IMR-90 (cell line): ENCODE data around the gene ZKSCAN5. TPM values are rescaled to one million over a fixed set of nuclear protein-coding genes. Genes with fewer than 3 reads are reported as not detected.

Experiments
- ATAC-seq: fragments of 200-7000 bp; cut with Tn5 transposase; 2 replicates; pipeline ENCODE4 v1.9.1; 2020; ENCODE audit warnings: low read depth, mild to moderate bottlenecking, moderate library complexity
- BruUV-seq: library from RNA; stranded (reverse); fragments of 400-500 nt; replicated peaks from 2 replicates; lab custom pipeline; 2021; lab: Mats Ljungman, UMichigan
- CTCF ChIA-PET: fragments of 300-600 bp; formaldehyde crosslinking; extraction: SDS; loops from one replicate; lab custom pipeline; 2021; ENCODE audit warnings: antibody characterized with exemption; lab: Yijun Ruan, JAX
- POLR2A ChIA-PET: fragments of 300-600 bp; sonication (Branson Sonifier 250); formaldehyde crosslinking; loops from one replicate; lab custom pipeline; 2022; ENCODE audit warnings: antibody characterized with exemption; ENCODE audit not compliant: unreplicated experiment; lab: Charles Lee
- DNase-seq: peaks from one replicate; pipeline ENCODE4 v3.0.0; 2013
- H2AFZ ChIP-seq: replicated peaks from 2 replicates; pipeline ENCODE3; 2013; ENCODE audit warnings: low read length, mild to moderate bottlenecking; ENCODE audit not compliant: poor library complexity
- H2AK5ac ChIP-seq: 2 replicates; pipeline ENCODE4 v1.6.1; 2013; ENCODE audit warnings: low read depth, low read length, inconsistent platforms
- H2AK9ac ChIP-seq: replicated peaks from 2 replicates; pipeline ENCODE3; 2013; ENCODE audit warnings: mild to moderate bottlenecking, low read depth, low read length, moderate library complexity; ENCODE audit not compliant: poor library complexity
- H2BK120ac ChIP-seq: 2 replicates; pipeline ENCODE4 v1.6.1; 2013; ENCODE audit warnings: low read depth, low read length, inconsistent platforms
- H2BK15ac ChIP-seq: 3 replicates; pipeline ENCODE4 v1.6.1; 2013; ENCODE audit warnings: low read depth, low read length, inconsistent platforms
- H2BK20ac ChIP-seq: 2 replicates; pipeline ENCODE4 v1.6.1; 2013; ENCODE audit warnings: low read depth, mild to moderate bottlenecking, inconsistent platforms, low read length, moderate library complexity
- H2BK5ac ChIP-seq: 2 replicates; pipeline ENCODE4 v1.6.1; 2013; ENCODE audit warnings: mild to moderate bottlenecking, low read depth, low read length, inconsistent platforms; ENCODE audit not compliant: poor library complexity, severe bottlenecking
- H3K14ac ChIP-seq: replicated peaks from 2 replicates; pipeline ENCODE4 v1.6.1; 2013; ENCODE audit warnings: low read depth, low read length, inconsistent platforms
- H3K18ac ChIP-seq: 2 replicates; pipeline ENCODE4 v1.6.1; 2013; ENCODE audit warnings: low read depth, low read length, control low read depth
- H3K23ac ChIP-seq: 2 replicates; pipeline ENCODE4 v1.6.1; 2013; ENCODE audit warnings: low read depth, low read length, inconsistent platforms
- H3K27ac ChIP-seq: 2 replicates; pipeline ENCODE4 v1.5.1; 2013; ENCODE audit warnings: mild to moderate bottlenecking, control low read depth, low read length; ENCODE audit not compliant: insufficient read depth
- H3K27me3 ChIP-seq: 2 replicates; pipeline ENCODE4 v1.6.1; 2013; ENCODE audit warnings: low read length; ENCODE audit not compliant: control insufficient read depth, insufficient read depth
- H3K36me3 ChIP-seq: 2 replicates; pipeline ENCODE4 v1.6.1; 2013; ENCODE audit warnings: low read length, mixed read lengths; ENCODE audit not compliant: control insufficient read depth, insufficient read depth
- H3K4ac ChIP-seq: 2 replicates; pipeline ENCODE4 v1.6.1; 2013; ENCODE audit warnings: low read depth, low read length, inconsistent platforms
- H3K4me1 ChIP-seq: 2 replicates; pipeline ENCODE4 v1.6.1; 2013; ENCODE audit warnings: low read length, mixed read lengths; ENCODE audit not compliant: control insufficient read depth, insufficient read depth
- H3K4me2 ChIP-seq: 2 replicates; pipeline ENCODE4 v1.6.1; 2013; ENCODE audit warnings: low read depth, mild to moderate bottlenecking, control low read depth, low read length, moderate library complexity
- H3K4me3 ChIP-seq: 2 replicates; pipeline ENCODE4 v1.5.1; 2013; ENCODE audit warnings: low read depth, mild to moderate bottlenecking, control low read depth, low read length, moderate library complexity; ENCODE audit not compliant: insufficient read depth
- H3K56ac ChIP-seq: 2 replicates; pipeline ENCODE4 v1.6.1; 2013; ENCODE audit warnings: low read length, inconsistent platforms; ENCODE audit not compliant: insufficient read depth; ENCODE audit errors: extremely low read depth
- H3K79me1 ChIP-seq, 2 experiments: 2 replicates each; pipeline ENCODE4 v1.6.1; 2013; ENCODE audit warnings: low read length in 2 of 2, inconsistent platforms in 1 of 2, low read depth in 1 of 2
- H3K9ac ChIP-seq: 2 replicates; pipeline ENCODE4 v1.6.1; 2013; ENCODE audit warnings: low read depth, low read length, control low read depth
- H3K9me1 ChIP-seq: 2 replicates; pipeline ENCODE4 v1.6.1; 2013; ENCODE audit warnings: low read length, inconsistent platforms; ENCODE audit not compliant: insufficient read depth
- H3K9me3 ChIP-seq: 2 replicates; pipeline ENCODE4 v1.6.1; 2013; ENCODE audit warnings: low read length; ENCODE audit not compliant: control insufficient read depth, insufficient read depth
- H4K20me1 ChIP-seq: 2 replicates; pipeline ENCODE4 v1.6.1; 2013; ENCODE audit warnings: low read length, inconsistent platforms; ENCODE audit not compliant: insufficient read depth
- H4K5ac ChIP-seq: 2 replicates; pipeline ENCODE4 v1.6.1; 2013; ENCODE audit warnings: mild to moderate bottlenecking, low read depth, low read length, control low read depth
- H4K8ac ChIP-seq, 2 experiments: 2 replicates each; pipeline ENCODE4 v1.6.1; 2013; ENCODE audit warnings: low read depth in 2 of 2, low read length in 2 of 2, control low read depth in 1 of 2, inconsistent platforms in 1 of 2
- H4K91ac ChIP-seq: 2 replicates; pipeline ENCODE4 v1.6.1; 2013; ENCODE audit warnings: low read depth, low read length, inconsistent platforms; ENCODE audit not compliant: insufficient read depth
- BHLHE40 ChIP-seq: fragments of 150-350 bp; IDR thresholded peaks from 2 replicates; pipeline ENCODE4 v1.6.1; 2016; ENCODE audit warnings: mild to moderate bottlenecking, low read depth, low read length
- CEBPB ChIP-seq: IDR thresholded peaks from 2 replicates; pipeline ENCODE4 v1.6.1; 2012; ENCODE audit warnings: low read depth, low read length, improper control_type of control experiment
- FOS ChIP-seq: fragments of 150-350 bp; IDR thresholded peaks from 2 replicates; pipeline ENCODE4 v1.6.1; 2016; ENCODE audit warnings: low read depth, low read length
- MAZ ChIP-seq: IDR thresholded peaks from 2 replicates; pipeline ENCODE4 v1.6.1; 2012; ENCODE audit warnings: low read depth, mild to moderate bottlenecking, low read length, improper control_type of control experiment, moderate library complexity, borderline replicate concordance
- MXI1 ChIP-seq: IDR thresholded peaks from 2 replicates; pipeline ENCODE4 v1.6.1; 2012; ENCODE audit warnings: low read depth, mild to moderate bottlenecking, low read length, moderate library complexity, borderline replicate concordance
- NFE2L2 ChIP-seq: fragments of 150-350 bp; IDR thresholded peaks from 2 replicates; pipeline ENCODE4 v1.6.1; 2016; ENCODE audit warnings: low read depth, mild to moderate bottlenecking, low read length
- RAD21 ChIP-seq: IDR thresholded peaks from 2 replicates; pipeline ENCODE4 v1.6.1; 2012; ENCODE audit warnings: low read length, improper control_type of control experiment
- RCOR1 ChIP-seq: IDR thresholded peaks from 2 replicates; pipeline ENCODE4 v1.6.1; 2012; ENCODE audit warnings: mild to moderate bottlenecking, low read length, improper control_type of control experiment; ENCODE audit not compliant: insufficient replicate concordance
- RFX5 ChIP-seq: IDR thresholded peaks from 2 replicates; pipeline ENCODE4 v1.8.0; 2012; ENCODE audit warnings: low read depth, mild to moderate bottlenecking, low read length, moderate library complexity
- WGBS, 2 experiments: methylation state at CpG; one replicate each; pipeline versions ENCODE4 v1.1.5 to v1.1.7; 2013; ENCODE audit warnings: missing lambda C conversion rate in 2 of 2; ENCODE audit not compliant: insufficient read length in 1 of 2; ENCODE audit errors: extremely low coverage in 2 of 2; 5-methylcytosine and 5-hydroxymethylcytosine counted together
- dilution Hi-C: fragments of 300-500 bp; cut with HindIII; formaldehyde crosslinking; loops from one replicate; pipeline ENCODE4 v1.14.3; 2018; ENCODE audit warnings: low sequenced_read_pairs; ENCODE audit not compliant: unreplicated experiment
- in situ Hi-C: fragments of 300-500 bp; cut with MboI; formaldehyde crosslinking; loops from 3 replicates; pipeline ENCODE4 v1.14.3; 2019; ENCODE audit warnings: low sequenced_read_pairs, inconsistent platforms, mixed read lengths
- intact Hi-C: fragments of 100-400 bp; cut with micrococcal nuclease; formaldehyde crosslinking; loops from 2 replicates; pipeline ENCODE4 v1.10.0; 2022
- polyA plus RNA-seq, 3 experiments: library from polyadenylated mRNA; depleted of rRNA; stranded (reverse); fragments of >200 nt; gene quantifications; 2 replicates each; pipeline ENCODE4 v1.2.3, GENCODE V29; 2012; ENCODE audit warnings: low replicate concordance in 1 of 3
- total RNA-seq: library from RNA; depleted of rRNA; stranded (reverse); fragments of >200 nt; gene quantifications from 2 replicates; pipeline ENCODE4 v1.2.3, GENCODE V29; 2012
- TF ChIP-seq, protein P1 (sequence below): fragments of 150-350 bp; IDR thresholded peaks from 2 replicates; pipeline ENCODE4 v1.6.1; 2017; ENCODE audit warnings: mild to moderate bottlenecking, antibody characterized with exemption, low read length, low read depth

ZKSCAN5 gene
- total and polyA plus RNA-seq, 2 of the 4 experiments (the other 2 are of a cell fraction): 5.5 to 16.3 TPM

- Histone ChIP-seq H3K4me1 (0 out of 2 replicates have a peak, but pooled peaks cover 2% of the 10 kb centered on the region), H3K4me3 (no peak overlapping the region), H3K18ac (no peak overlapping the region), H2AK5ac (no peak overlapping the region), H2BK120ac (no peak overlapping the region), H4K8ac (no peak overlapping the region), H3K9ac (no peak overlapping the region), H2BK5ac (no peak overlapping the region), H3K14ac (no peak overlapping the region), H3K27ac (no peak overlapping the region), H2BK20ac (no peak overlapping the region), H3K9me3 (no peaks in the 10 kb centered on the region), H3K79me1 (peaks cover 19 to 38% of the 10 kb centered on the region in 2 experiments), H3K36me3 (peaks cover 14% of the 10 kb centered on the region), H4K20me1 (0 out of 2 replicates have a peak, but pooled peaks cover 2% of the 10 kb centered on the region), H4K5ac (no peak overlapping the region), H3K9me1 (peaks cover 5% of the 10 kb centered on the region; the same call in 1 of the 2 replicates), H3K27me3 (no peaks in the 10 kb centered on the region), H3K4me2 (no peak overlapping the region), H2AFZ (no peak overlapping the region), H4K91ac (no peak overlapping the region), H2BK15ac (no peak overlapping the region), H3K56ac (no peak overlapping the region), H3K4ac (no peak overlapping the region), H3K23ac (no peak overlapping the region), H2AK9ac (no peak overlapping the region)
- POLR2A ChIA-PET: no interaction called here
- 98% methylated on average over 5 of the region's 15 CpGs; no CpG with 5 or more reads in 1 of the 2 experiments for WGBS, 2 experiments
- in situ Hi-C loops: no loop called here
- ATAC-seq (no peak), DNase-seq (no peak)
- no TSS peak for BruUV-seq
- CTCF ChIA-PET: no interaction called here
- intact Hi-C loops: no loop called here
- dilution Hi-C loops: no loop called here
- no peak for TF ChIP-seq RAD21
- TF ChIP-seq MAZ: no peak
- TF ChIP-seq, protein P1, sequence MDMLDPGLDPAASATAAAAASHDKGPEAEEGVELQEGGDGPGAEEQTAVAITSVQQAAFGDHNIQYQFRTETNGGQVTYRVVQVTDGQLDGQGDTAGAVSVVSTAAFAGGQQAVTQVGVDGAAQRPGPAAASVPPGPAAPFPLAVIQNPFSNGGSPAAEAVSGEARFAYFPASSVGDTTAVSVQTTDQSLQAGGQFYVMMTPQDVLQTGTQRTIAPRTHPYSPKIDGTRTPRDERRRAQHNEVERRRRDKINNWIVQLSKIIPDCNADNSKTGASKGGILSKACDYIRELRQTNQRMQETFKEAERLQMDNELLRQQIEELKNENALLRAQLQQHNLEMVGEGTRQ: no peak
- no peak for TF ChIP-seq FOS
- no peak for TF ChIP-seq CEBPB
- TF ChIP-seq RFX5: no peak
- no peak for TF ChIP-seq RCOR1
- TF ChIP-seq NFE2L2: no peak
- TF ChIP-seq MXI1: no peak
- no peak for TF ChIP-seq BHLHE40
These were observed 25.7 kb upstream of the ZKSCAN5 start for GRCh38 chr7:99478464-99479440.
